MM.1S (cell line): ENCODE data around the gene SLFN13.

ENCODE experiments used
- DNase-seq: peaks from one replicate; pipeline ENCODE4 v3.0.0-alpha.2; 2015
- H2AFZ ChIP-seq: fragments of 300-600 bp; sonication (generic); 2 replicates; pipeline ENCODE4 v1.6.0; 2016; ENCODE audit warnings: antibody characterized with exemption, low read length
- H3F3A ChIP-seq: fragments of 300-600 bp; sonication (generic); 2 replicates; pipeline ENCODE4 v1.6.1; 2016; ENCODE audit warnings: mild to moderate bottlenecking, antibody characterized with exemption, low read length, moderate library complexity, mixed read lengths; ENCODE audit not compliant: insufficient read depth
- H3K27ac ChIP-seq: fragments of 300-600 bp; sonication (generic); 2 replicates; pipeline ENCODE4 v1.5.1; 2016; ENCODE audit warnings: mild to moderate bottlenecking, low read length
- H3K27me3 ChIP-seq: fragments of 300-600 bp; sonication (generic); replicated peaks from 2 replicates; pipeline ENCODE4 v1.6.0; 2016; ENCODE audit warnings: low read length; ENCODE audit not compliant: insufficient read depth
- H3K36me3 ChIP-seq: fragments of 300-600 bp; sonication (generic); replicated peaks from 2 replicates; pipeline ENCODE4 v1.6.1; 2016; ENCODE audit warnings: mild to moderate bottlenecking, low read length, mixed read lengths; ENCODE audit not compliant: insufficient read depth
- H3K4me1 ChIP-seq: fragments of 300-600 bp; sonication (generic); 2 replicates; pipeline ENCODE4 v1.6.1; 2016; ENCODE audit warnings: low read length, mixed read lengths
- H3K4me2 ChIP-seq: fragments of 300-600 bp; sonication (generic); 2 replicates; pipeline ENCODE4 v1.6.0; 2016; ENCODE audit warnings: low read depth, low read length
- H3K4me3 ChIP-seq: fragments of 300-600 bp; sonication (generic); 2 replicates; pipeline ENCODE4 v1.5.1; 2016; ENCODE audit warnings: low read length, mixed read lengths
- H3K79me2 ChIP-seq: fragments of 300-600 bp; sonication (generic); 2 replicates; pipeline ENCODE4 v1.6.1; 2016; ENCODE audit warnings: mixed run types, low read length, mixed read lengths
- H3K9ac ChIP-seq: fragments of 300-600 bp; sonication (generic); 2 replicates; pipeline ENCODE4 v1.6.1; 2016; ENCODE audit warnings: low read length, mixed read lengths
- H3K9me2 ChIP-seq: fragments of 300-600 bp; sonication (generic); replicated peaks from 2 replicates; pipeline ENCODE4 v1.6.1; 2016; ENCODE audit warnings: mild to moderate bottlenecking, low read length, mixed read lengths; ENCODE audit not compliant: insufficient read depth
- H3K9me3 ChIP-seq: fragments of 300-600 bp; sonication (generic); replicated peaks from 2 replicates; pipeline ENCODE4 v1.6.1; 2016; ENCODE audit warnings: mild to moderate bottlenecking, low read length, mixed read lengths; ENCODE audit not compliant: insufficient read depth
- H4K20me1 ChIP-seq: fragments of 300-600 bp; sonication (generic); 2 replicates; pipeline ENCODE4 v1.6.1; 2016; ENCODE audit warnings: mild to moderate bottlenecking, low read length, moderate library complexity, mixed read lengths; ENCODE audit not compliant: insufficient read depth
- EZH2 ChIP-seq: fragments of 300-600 bp; sonication (generic); optimal IDR thresholded peaks from 2 replicates; pipeline ENCODE3; 2017; ENCODE audit warnings: low read depth, mild to moderate bottlenecking, antibody characterized with exemption, low read length, mixed read lengths
- EZH2phosphoT487 ChIP-seq: fragments of 300-600 bp; sonication (generic); IDR thresholded peaks from 2 replicates; pipeline ENCODE4 v1.6.1; 2018; ENCODE audit warnings: antibody characterized with exemption, low read length
- TF ChIP-seq, protein P1 (sequence below): fragments of 300-600 bp; sonication (generic); IDR thresholded peaks from 2 replicates; pipeline ENCODE4 v1.5.1; 2016; ENCODE audit warnings: antibody characterized with exemption, low read length, mixed read lengths

The SLFN13 gene

DNA sequence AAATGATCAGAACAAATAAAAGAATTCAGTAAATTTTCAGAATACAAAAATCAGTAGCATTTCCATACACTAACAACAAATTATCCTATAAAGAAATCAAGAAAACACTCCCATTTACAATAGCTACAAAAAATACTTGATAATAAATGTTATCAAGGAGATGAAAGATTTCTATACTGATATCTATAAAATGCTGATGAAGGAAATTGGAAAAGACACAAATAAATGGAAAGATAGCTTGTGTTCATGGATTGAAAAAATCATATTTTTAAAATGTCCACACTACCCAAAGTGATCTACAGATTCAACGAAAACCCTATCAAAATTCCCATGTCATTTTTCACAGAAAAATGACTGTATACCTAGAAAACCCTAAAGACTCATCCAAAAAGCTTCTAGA, 34.3 kb downstream of the SLFN13 start:
- H3K4me1 ChIP-seq, result no peaks in the 10 kb centered on the region
- no peak overlapping the region for H3K27ac ChIP-seq
- DNase-seq, result no peak
- no peak overlapping the region for H3K4me2 ChIP-seq
- no peaks in the 10 kb centered on the region for H3K27me3 ChIP-seq
- H4K20me1 ChIP-seq, result no peaks in the 10 kb centered on the region
- TF ChIP-seq, protein P1, sequence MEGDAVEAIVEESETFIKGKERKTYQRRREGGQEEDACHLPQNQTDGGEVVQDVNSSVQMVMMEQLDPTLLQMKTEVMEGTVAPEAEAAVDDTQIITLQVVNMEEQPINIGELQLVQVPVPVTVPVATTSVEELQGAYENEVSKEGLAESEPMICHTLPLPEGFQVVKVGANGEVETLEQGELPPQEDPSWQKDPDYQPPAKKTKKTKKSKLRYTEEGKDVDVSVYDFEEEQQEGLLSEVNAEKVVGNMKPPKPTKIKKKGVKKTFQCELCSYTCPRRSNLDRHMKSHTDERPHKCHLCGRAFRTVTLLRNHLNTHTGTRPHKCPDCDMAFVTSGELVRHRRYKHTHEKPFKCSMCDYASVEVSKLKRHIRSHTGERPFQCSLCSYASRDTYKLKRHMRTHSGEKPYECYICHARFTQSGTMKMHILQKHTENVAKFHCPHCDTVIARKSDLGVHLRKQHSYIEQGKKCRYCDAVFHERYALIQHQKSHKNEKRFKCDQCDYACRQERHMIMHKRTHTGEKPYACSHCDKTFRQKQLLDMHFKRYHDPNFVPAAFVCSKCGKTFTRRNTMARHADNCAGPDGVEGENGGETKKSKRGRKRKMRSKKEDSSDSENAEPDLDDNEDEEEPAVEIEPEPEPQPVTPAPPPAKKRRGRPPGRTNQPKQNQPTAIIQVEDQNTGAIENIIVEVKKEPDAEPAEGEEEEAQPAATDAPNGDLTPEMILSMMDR, result no peak
- no peak for TF ChIP-seq EZH2
- no peak for TF ChIP-seq EZH2phosphoT487
- no peaks in the 10 kb centered on the region for H3K9me3 ChIP-seq
- H2AFZ ChIP-seq, result no peak overlapping the region
- no peaks in the 10 kb centered on the region for H3F3A ChIP-seq
- no peak overlapping the region for H3K9ac ChIP-seq
- H3K36me3 ChIP-seq, result 0 out of 2 replicates have a peak, but pooled peaks cover 2% of the 10 kb centered on the region
- no peak overlapping the region for H3K4me3 ChIP-seq
- H3K9me2 ChIP-seq, result no peaks in the 10 kb centered on the region
- H3K79me2 ChIP-seq, result no peaks in the 10 kb centered on the region

DNA sequence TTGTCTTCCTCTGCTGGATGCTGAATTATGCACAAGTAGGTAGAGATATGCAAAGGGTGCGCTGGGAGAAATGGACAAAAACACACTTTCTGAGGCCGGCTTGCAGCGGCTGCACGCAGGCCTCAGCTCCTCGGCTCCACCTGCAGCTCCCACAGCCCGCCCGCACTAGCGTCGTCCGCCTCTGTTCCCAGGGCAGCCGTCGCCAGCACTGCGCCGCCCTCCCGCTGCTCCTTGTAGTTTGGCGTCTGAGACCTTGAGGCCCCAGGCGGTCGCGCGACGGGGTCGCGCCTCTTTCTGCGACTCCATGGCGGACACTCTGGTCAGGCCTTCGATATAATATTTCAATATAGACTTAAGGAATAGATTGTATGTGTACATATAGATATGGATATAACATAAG, 41.0 kb downstream of the SLFN13 start:
- Histone ChIP-seq H3K9ac (no peak overlapping the region), H3K9me3 (no peaks in the 10 kb centered on the region), H3K4me2 (no peak overlapping the region), H3K36me3 (no peaks in the 10 kb centered on the region), H3K4me3 (no peak overlapping the region), H3K4me1 (no peaks in the 10 kb centered on the region), H2AFZ (no peak overlapping the region), H3K27me3 (no peaks in the 10 kb centered on the region), H3F3A (no peaks in the 10 kb centered on the region), H3K79me2 (no peaks in the 10 kb centered on the region), H4K20me1 (no peaks in the 10 kb centered on the region), H3K9me2 (no peaks in the 10 kb centered on the region), H3K27ac (no peak overlapping the region)
- DNase-seq, result no peak
- TF ChIP-seq EZH2phosphoT487 (no peak), EZH2 (no peak)
- TF ChIP-seq, protein P1, result no peak

DNA sequence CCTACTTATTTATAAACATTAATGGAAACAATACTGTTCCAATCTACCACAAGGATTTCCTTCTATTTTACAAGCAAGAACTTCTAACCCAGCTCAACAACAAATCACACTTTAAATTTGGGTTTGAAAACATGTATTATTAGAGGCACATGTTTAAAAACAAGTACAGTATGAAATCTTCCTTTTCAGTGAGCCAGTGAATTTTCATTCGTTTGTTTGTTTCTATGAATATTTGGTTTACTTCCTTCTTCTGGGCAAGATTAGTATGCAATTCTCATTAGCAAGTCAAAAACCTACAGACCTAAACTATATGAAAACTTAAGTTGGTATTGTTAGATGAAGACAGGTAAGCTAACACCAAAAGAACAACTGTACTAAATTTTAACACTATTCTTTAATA, 42.0 kb downstream of the SLFN13 start:
- H4K20me1 ChIP-seq, result no peaks in the 10 kb centered on the region
- no peak overlapping the region for H2AFZ ChIP-seq
- TF ChIP-seq EZH2phosphoT487 (no peak), EZH2 (no peak)
- TF ChIP-seq, protein P1, result no peak
- no peaks in the 10 kb centered on the region for H3K79me2 ChIP-seq
- no peaks in the 10 kb centered on the region for H3K27me3 ChIP-seq
- no peak overlapping the region for H3K9ac ChIP-seq
- no peaks in the 10 kb centered on the region for H3K9me2 ChIP-seq
- no peak overlapping the region for H3K4me2 ChIP-seq
- H3K27ac ChIP-seq, result no peak overlapping the region
- no peaks in the 10 kb centered on the region for H3K4me1 ChIP-seq
- H3F3A ChIP-seq, result no peaks in the 10 kb centered on the region
- H3K36me3 ChIP-seq, result no peaks in the 10 kb centered on the region
- H3K9me3 ChIP-seq, result no peaks in the 10 kb centered on the region
- no peak overlapping the region for H3K4me3 ChIP-seq
- no peak for DNase-seq
